Measurements from ENCODE around the gene MBD3L3. TPM values are rescaled to one million over a fixed set of nuclear protein-coding genes. Genes with fewer than 3 reads are reported as not detected.
"Not testable (repeated sequence)": the region's sequence is repeated elsewhere in the genome, so short reads cannot be mapped to it uniquely, and the experiment has no call there.

Gene MBD3L3
- total RNA-seq, 1 experiment from 2014 or later, result not detected

DNA sequence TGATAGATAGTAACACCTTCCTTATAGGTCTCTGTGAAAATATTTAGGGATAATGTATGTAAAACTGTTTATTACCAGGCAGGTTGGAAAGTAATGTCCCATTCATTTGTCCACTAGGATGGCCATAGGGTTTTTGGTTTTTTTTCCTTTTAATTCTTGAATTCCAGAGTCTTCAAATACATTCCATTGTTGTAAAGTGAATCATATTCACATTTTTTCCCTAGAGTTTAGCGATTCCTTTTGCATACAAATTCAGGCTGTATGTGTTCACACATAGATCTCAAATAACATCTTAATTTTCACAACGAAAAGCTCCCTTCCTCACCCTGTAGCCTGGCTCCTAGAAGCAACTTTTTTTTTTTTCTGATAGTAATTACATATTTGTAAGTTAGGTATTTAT lies 9.2 kb upstream of the MBD3L3 start:
- TF ChIP-seq, protein P1, sequence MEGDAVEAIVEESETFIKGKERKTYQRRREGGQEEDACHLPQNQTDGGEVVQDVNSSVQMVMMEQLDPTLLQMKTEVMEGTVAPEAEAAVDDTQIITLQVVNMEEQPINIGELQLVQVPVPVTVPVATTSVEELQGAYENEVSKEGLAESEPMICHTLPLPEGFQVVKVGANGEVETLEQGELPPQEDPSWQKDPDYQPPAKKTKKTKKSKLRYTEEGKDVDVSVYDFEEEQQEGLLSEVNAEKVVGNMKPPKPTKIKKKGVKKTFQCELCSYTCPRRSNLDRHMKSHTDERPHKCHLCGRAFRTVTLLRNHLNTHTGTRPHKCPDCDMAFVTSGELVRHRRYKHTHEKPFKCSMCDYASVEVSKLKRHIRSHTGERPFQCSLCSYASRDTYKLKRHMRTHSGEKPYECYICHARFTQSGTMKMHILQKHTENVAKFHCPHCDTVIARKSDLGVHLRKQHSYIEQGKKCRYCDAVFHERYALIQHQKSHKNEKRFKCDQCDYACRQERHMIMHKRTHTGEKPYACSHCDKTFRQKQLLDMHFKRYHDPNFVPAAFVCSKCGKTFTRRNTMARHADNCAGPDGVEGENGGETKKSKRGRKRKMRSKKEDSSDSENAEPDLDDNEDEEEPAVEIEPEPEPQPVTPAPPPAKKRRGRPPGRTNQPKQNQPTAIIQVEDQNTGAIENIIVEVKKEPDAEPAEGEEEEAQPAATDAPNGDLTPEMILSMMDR (conservative IDR thresholded peaks at IDR 0.05; ENCODE audit: low read depth, low read length), result no peak
- TF ChIP-seq EZH2phosphoT487 (IDR thresholded peaks at IDR 0.05; ENCODE audit: borderline replicate concordance, low read length) (no peak), EZH2 (IDR thresholded peaks at IDR 0.05; ENCODE audit: low read length, unreplicated experiment) (no peak)
- Histone ChIP-seq H3K4me2 (ENCODE audit: low read length) (no peak overlapping the region), H3K36me3 (ENCODE audit: low read depth, low read length) (peaks cover 13% of the 10 kb centered on the region), H4K20me1 (ENCODE audit: low read length) (no peaks in the 10 kb centered on the region), H3K27me3 (ENCODE audit: low read length) (no peaks in the 10 kb centered on the region), H3K4me1 (ENCODE audit: insufficient read depth, low read length) (peaks cover 6% of the 10 kb centered on the region; the same call in 1 of the 2 replicates), H2AFZ (ENCODE audit: low read length) (no peak overlapping the region), H3F3A (ENCODE audit: low read length, unreplicated experiment) (no peaks in the 10 kb centered on the region), H3K9me2 (replicated peaks; ENCODE audit: low read length) (no peaks in the 10 kb centered on the region), H3K9me3 (ENCODE audit: low read length) (no peaks in the 10 kb centered on the region), H3K9ac (ENCODE audit: low read length) (no peak overlapping the region), H3K27ac (ENCODE audit: low read length) (no peak overlapping the region), H3K79me2 (ENCODE audit: low read length) (peaks cover 18% of the 10 kb centered on the region), H3K4me3 (ENCODE audit: low read length) (no peak overlapping the region)
- CTCF ChIA-PET, result no interaction called here
- POLR2A ChIA-PET (ENCODE audit: unreplicated experiment), result interaction anchor here (0.6 kb wide), 1 partner anchor 34 kb away, joined by 3 read pairs; no protein-coding TSS in a partner anchor
- DNase-seq, result no peak
- ATAC-seq, result no peak
- intact Hi-C loops (cut with micrococcal nuclease), result no loop called here
- BruUV-seq (replicated peaks), result no TSS peak

GRCh38 chr19:7067122-7067521 lies 8.6 kb upstream of the MBD3L3 start:
- H3K4me2 ChIP-seq (ENCODE audit: low read length); H3K27me3 ChIP-seq (ENCODE audit: low read length); H3K4me1 ChIP-seq (ENCODE audit: insufficient read depth, low read length); BruUV-seq (replicated peaks); CTCF ChIA-PET; DNase-seq; H3K27ac ChIP-seq (ENCODE audit: low read length); H3K36me3 ChIP-seq (ENCODE audit: low read depth, low read length); H3K4me3 ChIP-seq (ENCODE audit: low read length); H3K9ac ChIP-seq (ENCODE audit: low read length); H3K9me2 ChIP-seq (replicated peaks; ENCODE audit: low read length); H3K9me3 ChIP-seq (ENCODE audit: low read length); H3F3A ChIP-seq (ENCODE audit: low read length, unreplicated experiment); H2AFZ ChIP-seq (ENCODE audit: low read length); ATAC-seq; intact Hi-C loops (cut with micrococcal nuclease); H4K20me1 ChIP-seq (ENCODE audit: low read length): not testable (repeated sequence)
- H3K79me2 ChIP-seq (ENCODE audit: low read length), result peaks cover 18% of the 10 kb centered on the region
- POLR2A ChIA-PET (ENCODE audit: unreplicated experiment), result interaction anchor here (0.6 kb wide), 1 partner anchor 35 kb away, joined by 3 read pairs; no protein-coding TSS in a partner anchor

- Histone ChIP-seq H3K4me2 (ENCODE audit: low read length) (no peak overlapping the region), H3K27me3 (ENCODE audit: low read length) (no peaks in the 10 kb centered on the region), H3F3A (ENCODE audit: low read length, unreplicated experiment) (no peaks in the 10 kb centered on the region), H2AFZ (ENCODE audit: low read length) (no peak overlapping the region), H3K9me3 (ENCODE audit: low read length) (no peaks in the 10 kb centered on the region), H3K27ac (ENCODE audit: low read length) (no peak overlapping the region), H3K79me2 (ENCODE audit: low read length) (no peaks in the 10 kb centered on the region), H3K9me2 (replicated peaks; ENCODE audit: low read length) (no peaks in the 10 kb centered on the region), H3K4me3 (ENCODE audit: low read length) (no peak overlapping the region), H3K4me1 (ENCODE audit: insufficient read depth, low read length) (no peaks in the 10 kb centered on the region), H4K20me1 (ENCODE audit: low read length) (no peaks in the 10 kb centered on the region), H3K9ac (ENCODE audit: low read length) (no peak overlapping the region), H3K36me3 (ENCODE audit: low read depth, low read length) (no peaks in the 10 kb centered on the region)
- BruUV-seq (replicated peaks), result no TSS peak
- intact Hi-C loops (cut with micrococcal nuclease), result no loop called here
- CTCF ChIA-PET, result no interaction called here
- ATAC-seq (no peak), DNase-seq (no peak)
- TF ChIP-seq, protein P1 (conservative IDR thresholded peaks at IDR 0.05; ENCODE audit: low read depth, low read length), result no peak
- POLR2A ChIA-PET (ENCODE audit: unreplicated experiment), result no interaction called here
These were observed 5.4 kb upstream of the MBD3L3 start for GRCh38 chr19:7063764-7064418.
